Endometrial microvascular endothelial cells (primary cell): Measurements from ENCODE around the gene BICDL2. TPM values are rescaled to one million over a fixed set of nuclear protein-coding genes. Genes with fewer than 3 reads are reported as not detected.

Experiments used
- in situ Hi-C: cut with HindIII; loops from 2 replicates; pipeline ENCODE4 v1.10.0; 2017; ENCODE audit warnings: low sequenced_read_pairs, low pct_unique_long_range_greater_than_20kb; ENCODE audit errors: inconsistent ontology term
- total RNA-seq: library from RNA; depleted of rRNA; stranded (reverse); fragments of >200 nt; gene quantifications from one replicate; pipeline ENCODE4 v1.2.3, GENCODE V29; 2015; ENCODE audit errors: inconsistent ontology term

The BICDL2 gene
- total RNA-seq, 1 donor from 2014 or later = not detected

- in situ Hi-C loops = no loop called here
These were observed 7.1 kb downstream of the BICDL2 start for GRCh38 chr16:3029491-3030221.

GRCh38 chr16:3028716-3029319, 7.9 kb downstream of the BICDL2 start:
- in situ Hi-C loops = no loop called here

- in situ Hi-C loops = no loop called here
These were observed 8.6 kb downstream of the BICDL2 start for GRCh38 chr16:3027983-3028715.

- in situ Hi-C loops = no loop called here
These were observed 9.3 kb downstream of the BICDL2 start for GRCh38 chr16:3027489-3027795.

- in situ Hi-C loops = no loop called here
These were observed 9.9 kb downstream of the BICDL2 start for GRCh38 chr16:3026609-3027488.

GRCh38 chr16:3026003-3026378, 10.8 kb downstream of the BICDL2 start:
- in situ Hi-C loops = no loop called here

- in situ Hi-C loops = no loop called here
These were observed 11.4 kb downstream of the BICDL2 start for GRCh38 chr16:3025032-3026002.

- in situ Hi-C loops = no loop called here
These were observed 12.9 kb downstream of the BICDL2 start, which contains the start of the genes HCFC1R1 and THOC6 for GRCh38 chr16:3023669-3024478. Gene HCFC1R1, minus strand, starts transcription at chr16:3023942. Its CDS starts 1 bp downstream, at chr16:3023941. Gene THOC6, plus strand, starts transcription at chr16:3024035. Its CDS starts 292 bp downstream, at chr16:3024327.

GRCh38 chr16:3023415-3023668, 13.4 kb downstream of the BICDL2 start:
- in situ Hi-C loops = no loop called here

- in situ Hi-C loops = no loop called here
These were observed 13.9 kb downstream of the BICDL2 start for GRCh38 chr16:3022684-3023414.

- in situ Hi-C loops = no loop called here
These were observed 14.5 kb downstream of the BICDL2 start for GRCh38 chr16:3022208-3022683.

GRCh38 chr16:3021449-3022207, 15.1 kb downstream of the BICDL2 start:
- in situ Hi-C loops = no loop called here

GRCh38 chr16:3020604-3021448, 15.9 kb downstream of the BICDL2 start:
- in situ Hi-C loops = no loop called here

GRCh38 chr16:3020247-3020603, 16.5 kb downstream of the BICDL2 start, which contains the start of gene TNFRSF12A:
Gene TNFRSF12A, plus strand, starts transcription at chr16:3020368. Its CDS starts 30 bp downstream, at chr16:3020398.
- in situ Hi-C loops = no loop called here

GRCh38 chr16:3019594-3020246, 17.0 kb downstream of the BICDL2 start:
- in situ Hi-C loops = no loop called here
